CD14-positive monocyte (primary cell): ENCODE data around the gene CHAF1A. TPM values are rescaled to one million over a fixed set of nuclear protein-coding genes. Genes with fewer than 3 reads are reported as not detected.
A peak's percentile ranks its signal among the peaks of the same experiment; 100 is the strongest.

Source experiments
- DNase-seq, 3 donors: peaks; one replicate each; pipeline ENCODE4 v3.0.0-alpha.2; 2011 to 2022
- H2AFZ ChIP-seq: 2 replicates; pipeline ENCODE4 v1.6.0; 2012; ENCODE audit warnings: mild to moderate bottlenecking, low read depth, low read length, inconsistent platforms; ENCODE audit not compliant: insufficient read depth, poor library complexity, severe bottlenecking
- H3K27ac ChIP-seq, 2 donors: 1 replicate in 1 of 2; 2 replicates in 1 of 2; pipeline ENCODE4 v1.5.1; 2012 to 2013; ENCODE audit warnings: low read length in 2 of 2, control low read depth in 1 of 2, inconsistent platforms in 1 of 2, low read depth in 1 of 2, mild to moderate bottlenecking in 1 of 2
- H3K27me3 ChIP-seq, 2 donors: one replicate each; pipeline versions ENCODE4 v1.6.0 to v1.6.1; 2011 to 2013; ENCODE audit warnings: low read length in 2 of 2; ENCODE audit not compliant: control insufficient read depth in 2 of 2, insufficient read depth in 2 of 2
- H3K36me3 ChIP-seq, 2 donors: replicated peaks in 1 of 2; 1 replicate in 1 of 2; 2 replicates in 1 of 2; pipeline versions ENCODE4 v1.5.1 to v1.6.1; 2012 to 2013; ENCODE audit warnings: low read length in 2 of 2, control low read depth in 1 of 2, inconsistent platforms in 1 of 2, mild to moderate bottlenecking in 1 of 2; ENCODE audit not compliant: insufficient read depth in 2 of 2, control insufficient read depth in 1 of 2
- H3K4me1 ChIP-seq, 2 donors: 1 replicate in 1 of 2; 2 replicates in 1 of 2; pipeline versions ENCODE4 v1.5.1 to v1.6.1; 2012 to 2013; ENCODE audit warnings: low read length in 2 of 2, control low read depth in 1 of 2, inconsistent platforms in 1 of 2, mild to moderate bottlenecking in 1 of 2, moderate library complexity in 1 of 2; ENCODE audit not compliant: insufficient read depth in 2 of 2, control insufficient read depth in 1 of 2
- H3K4me2 ChIP-seq: replicated peaks from 2 replicates; pipeline ENCODE3; 2012; ENCODE audit warnings: low read length, moderate library complexity, mild to moderate bottlenecking; ENCODE audit not compliant: poor library complexity, severe bottlenecking; ENCODE audit errors: extremely low read depth
- H3K4me3 ChIP-seq, 3 experiments: fragments of 200-600 bp in 1 of 3; sonication (generic) in 1 of 3; replicated peaks in 1 of 3; 1 replicate in 2 of 3; 2 replicates in 1 of 3; pipeline ENCODE4 v1.5.1; 2011 to 2013; ENCODE audit warnings: low read length in 3 of 3, mild to moderate bottlenecking in 3 of 3, control low read depth in 2 of 3, low read depth in 2 of 3, inconsistent platforms in 1 of 3, moderate library complexity in 1 of 3
- H3K79me2 ChIP-seq: 2 replicates; pipeline ENCODE4 v1.6.0; 2012; ENCODE audit warnings: mild to moderate bottlenecking, control low read depth, inconsistent platforms, low read length, moderate library complexity; ENCODE audit not compliant: insufficient read depth
- H3K9ac ChIP-seq: 2 replicates; pipeline ENCODE4 v1.6.0; 2017; ENCODE audit warnings: low read length, mild to moderate bottlenecking; ENCODE audit not compliant: insufficient read depth, poor library complexity, severe bottlenecking
- H3K9me3 ChIP-seq, 2 donors: replicated peaks in 1 of 2; 1 replicate in 1 of 2; 2 replicates in 1 of 2; pipeline versions ENCODE4 v1.5.1 to v1.6.1; 2012 to 2013; ENCODE audit warnings: low read length in 2 of 2, control low read depth in 1 of 2; ENCODE audit not compliant: control insufficient read depth in 1 of 2, insufficient read depth in 1 of 2
- H4K20me1 ChIP-seq: 2 replicates; pipeline ENCODE4 v1.6.0; 2012; ENCODE audit warnings: mild to moderate bottlenecking, low read length, control low read depth, moderate library complexity; ENCODE audit not compliant: insufficient read depth
- H3K27ac Mint-ChIP-seq, 7 donors: one replicate each; pipeline ENCODE4 v1.8.0; 2020; ENCODE audit warnings: mild to moderate bottlenecking in 7 of 7, mixed read lengths in 7 of 7, moderate library complexity in 6 of 7, inconsistent platforms in 2 of 7
- H3K27me3 Mint-ChIP-seq, 3 donors: one replicate each; pipeline ENCODE4 v1.8.0; 2021 to 2022; ENCODE audit warnings: low read depth in 3 of 3, mild to moderate bottlenecking in 3 of 3, mixed read lengths in 3 of 3, moderate library complexity in 3 of 3, inconsistent platforms in 1 of 3
- H3K36me3 Mint-ChIP-seq, 2 donors: one replicate each; pipeline ENCODE4 v1.8.0; 2020; ENCODE audit warnings: mixed read lengths in 2 of 2, inconsistent platforms in 1 of 2, mild to moderate bottlenecking in 1 of 2
- H3K4me1 Mint-ChIP-seq: one replicate; pipeline ENCODE4 v1.8.0; 2020; ENCODE audit warnings: mild to moderate bottlenecking, mixed read lengths
- H3K4me3 Mint-ChIP-seq, 2 donors: one replicate each; pipeline ENCODE4 v1.8.0; 2020; ENCODE audit warnings: mild to moderate bottlenecking in 2 of 2, mixed read lengths in 2 of 2, moderate library complexity in 1 of 2
- H3K9me3 Mint-ChIP-seq, 7 donors: one replicate each; pipeline ENCODE4 v1.8.0; 2020 to 2022; ENCODE audit warnings: mixed read lengths in 7 of 7, mild to moderate bottlenecking in 6 of 7, moderate library complexity in 6 of 7, inconsistent platforms in 2 of 7
- CTCF ChIP-seq: fragments of 200-600 bp; IDR thresholded peaks from one replicate; pipeline ENCODE4 v1.8.0; 2022; ENCODE audit warnings: antibody characterized with exemption, mild to moderate bottlenecking
- WGBS: methylation state at CpG from one replicate; pipeline ENCODE4 v1.1.5; 2013; ENCODE audit warnings: missing lambda C conversion rate; ENCODE audit not compliant: insufficient coverage; 5-methylcytosine and 5-hydroxymethylcytosine counted together
- intact Hi-C, 2 donors: fragments of 100-400 bp; cut with micrococcal nuclease; formaldehyde crosslinking; loops; one replicate each; pipeline versions ENCODE4 v1.15.0 to v1.15.1; 2023
- polyA plus RNA-seq, 3 donors: library from polyadenylated mRNA; depleted of rRNA in 1 of 3; unstranded in 2 of 3; stranded (reverse) in 1 of 3; fragments of 300-500 nt in 2 of 3; fragments of >200 nt in 1 of 3; fragmentation: Illumina TruSeq in 2 of 3; gene quantifications; 1 replicate in 2 of 3; 2 replicates in 1 of 3; pipeline ENCODE4 v1.2.3, GENCODE V29; 2012 to 2021

Gene CHAF1A
- polyA plus RNA-seq, 3 donors, result 4.4 to 26.4 (median 5.4) TPM

GRCh38 chr19:4455719-4456475, 53.5 kb downstream of the CHAF1A start:
- Mint-ChIP-seq H3K27ac (peak overlapping the region; percentile 89 to 96 (median 91)), H3K9me3 (no peaks in the 10 kb centered on the region), H3K36me3 (peaks cover 22 to 42% of the 10 kb centered on the region in 2 donors), H3K4me1 (peaks cover 19% of the 10 kb centered on the region), H3K27me3 (peaks cover 0 to 1% (median 1%) of the 10 kb centered on the region in 3 donors), H3K4me3 (peak overlapping the region; percentile 94 to 97)
- DNase-seq, result no peak
- WGBS, result 55% methylated on average over 11 of the region's 15 CpGs
- H4K20me1 ChIP-seq, result peaks cover 56% of the 10 kb centered on the region
- peaks cover 29 to 39% of the 10 kb centered on the region in 2 donors for H3K36me3 ChIP-seq
- H2AFZ ChIP-seq, result no peak overlapping the region
- peaks cover 23% of the 10 kb centered on the region for H3K79me2 ChIP-seq
- peak overlapping the region; percentile 61 for H3K9ac ChIP-seq
- no peaks in the 10 kb centered on the region for H3K9me3 ChIP-seq
- peak overlapping the region in 2 of 3 experiments; percentile 65 to 87 for H3K4me3 ChIP-seq
- H3K4me2 ChIP-seq, result peak overlapping the region; percentile 97
- intact Hi-C loops, result loop anchor here (2.0 to 5.0 kb wide), 5 partner anchors 25 to 209 kb away; partner anchors contain the start of genes CHAF1A (in 2 of the 2), MPND (in 1 of the 2), SH3GL1 (in 1 of the 2) and YJU2 (in 1 of the 2)
- peak overlapping the region; percentile 49 to 78 for H3K27ac ChIP-seq
- H3K4me1 ChIP-seq, result peaks cover 20 to 22% of the 10 kb centered on the region in 2 donors
- TF ChIP-seq CTCF, result no peak
- no peaks in the 10 kb centered on the region for H3K27me3 ChIP-seq

GRCh38 chr19:4456476-4456842, 54.0 kb downstream of the CHAF1A start:
- H3K4me1 Mint-ChIP-seq, result peaks cover 19% of the 10 kb centered on the region
- peaks cover 23% of the 10 kb centered on the region for H3K79me2 ChIP-seq
- peak overlapping the region; percentile 94 to 97 for H3K4me3 Mint-ChIP-seq
- no peaks in the 10 kb centered on the region for H3K9me3 Mint-ChIP-seq
- H3K9ac ChIP-seq, result peak overlapping the region; percentile 61
- peaks cover 17 to 36% of the 10 kb centered on the region in 2 donors for H3K36me3 Mint-ChIP-seq
- H3K4me3 ChIP-seq, result peak overlapping the region; percentile 54 to 87 (median 65)
- H3K27me3 Mint-ChIP-seq, result peaks cover 0 to 1% (median 1%) of the 10 kb centered on the region in 3 donors
- peak overlapping the region; percentile 97 for H3K4me2 ChIP-seq
- DNase-seq, result peak; percentile 36 to 59 (median 49)
- peaks cover 52% of the 10 kb centered on the region for H4K20me1 ChIP-seq
- no peaks in the 10 kb centered on the region for H3K9me3 ChIP-seq
- H3K27ac ChIP-seq, result peak overlapping the region; percentile 49 to 78
- H3K27ac Mint-ChIP-seq, result peak overlapping the region; percentile 89 to 96 (median 91)
- H3K36me3 ChIP-seq, result peaks cover 27 to 34% of the 10 kb centered on the region in 2 donors
- peaks cover 20 to 22% of the 10 kb centered on the region in 2 donors for H3K4me1 ChIP-seq
- intact Hi-C loops, result loop anchor here (2.0 to 5.0 kb wide), 5 partner anchors 26 to 209 kb away; partner anchors contain the start of genes CHAF1A (in 2 of the 2), MPND (in 1 of the 2), SH3GL1 (in 1 of the 2) and YJU2 (in 1 of the 2)
- WGBS, result 2% methylated on average over 9 of the region's 9 CpGs
- peak overlapping the region; percentile 61 for H2AFZ ChIP-seq
- no peak for TF ChIP-seq CTCF
- no peaks in the 10 kb centered on the region for H3K27me3 ChIP-seq
